ENCODE results near the gene PITX2. TPM values are rescaled to one million over a fixed set of nuclear protein-coding genes. Genes with fewer than 3 reads are reported as not detected.

Gene PITX2
- total RNA-seq, 1 donor from 2014 or later, result 1.6 TPM

DNA sequence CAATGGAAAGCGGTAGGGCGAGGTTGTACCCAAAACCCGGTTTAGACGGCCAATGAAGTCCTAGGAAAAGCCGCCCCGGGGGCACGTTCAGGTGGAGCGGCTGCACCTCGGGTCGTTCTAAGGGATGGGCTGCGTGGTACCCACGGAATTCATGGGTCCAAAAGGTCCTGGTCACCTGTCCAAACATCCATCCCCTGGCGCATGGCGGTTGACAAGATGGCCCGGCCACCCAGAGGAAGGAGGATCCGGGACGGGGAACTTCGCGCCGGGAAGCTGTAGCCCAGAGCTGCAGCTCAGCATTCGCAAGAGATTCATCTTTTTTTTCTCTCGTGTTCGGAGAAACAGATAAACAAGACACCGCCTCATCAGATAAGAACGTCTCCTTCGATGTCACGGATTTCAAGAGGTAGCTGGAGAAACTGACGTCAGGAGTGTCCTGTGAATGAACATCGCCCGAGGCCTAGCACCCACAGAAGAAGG lies 10.9 kb downstream of the PITX2 start:
- no peaks in the 10 kb centered on the region for H3K9me3 Mint-ChIP-seq
- H2AFZ ChIP-seq (replicated peaks), result no peak overlapping the region
- H3K27me3 Mint-ChIP-seq (ENCODE audit: insufficient read depth, low read depth), result peaks cover 82% of the 10 kb centered on the region
- peaks cover 2% of the 10 kb centered on the region for H4K20me1 ChIP-seq (ENCODE audit: low read depth)
- H3F3A ChIP-seq (ENCODE audit: low read depth), result peaks cover 43% of the 10 kb centered on the region
- no peak overlapping the region for H3K4me3 ChIP-seq
- H3K9ac ChIP-seq, result no peak overlapping the region
- no peaks in the 10 kb centered on the region for H3K9me3 ChIP-seq (ENCODE audit: low read depth)
- H3K4me1 Mint-ChIP-seq, result peaks cover 41% of the 10 kb centered on the region
- H3K4me1 ChIP-seq, result peaks cover 44% of the 10 kb centered on the region
- no peaks in the 10 kb centered on the region for H3K36me3 Mint-ChIP-seq
- H3K4me3 Mint-ChIP-seq, result no peak overlapping the region
- no peak for DNase-seq (ENCODE audit: low spot score)
- H3K27ac ChIP-seq, result no peak overlapping the region
- no peak overlapping the region for H3K4me2 ChIP-seq
- H3K27ac Mint-ChIP-seq, result no peak overlapping the region
- H3K27me3 ChIP-seq, result peaks cover 68% of the 10 kb centered on the region
- H3K79me2 ChIP-seq (ENCODE audit: low read depth), result no peaks in the 10 kb centered on the region
- TF ChIP-seq, protein P1, sequence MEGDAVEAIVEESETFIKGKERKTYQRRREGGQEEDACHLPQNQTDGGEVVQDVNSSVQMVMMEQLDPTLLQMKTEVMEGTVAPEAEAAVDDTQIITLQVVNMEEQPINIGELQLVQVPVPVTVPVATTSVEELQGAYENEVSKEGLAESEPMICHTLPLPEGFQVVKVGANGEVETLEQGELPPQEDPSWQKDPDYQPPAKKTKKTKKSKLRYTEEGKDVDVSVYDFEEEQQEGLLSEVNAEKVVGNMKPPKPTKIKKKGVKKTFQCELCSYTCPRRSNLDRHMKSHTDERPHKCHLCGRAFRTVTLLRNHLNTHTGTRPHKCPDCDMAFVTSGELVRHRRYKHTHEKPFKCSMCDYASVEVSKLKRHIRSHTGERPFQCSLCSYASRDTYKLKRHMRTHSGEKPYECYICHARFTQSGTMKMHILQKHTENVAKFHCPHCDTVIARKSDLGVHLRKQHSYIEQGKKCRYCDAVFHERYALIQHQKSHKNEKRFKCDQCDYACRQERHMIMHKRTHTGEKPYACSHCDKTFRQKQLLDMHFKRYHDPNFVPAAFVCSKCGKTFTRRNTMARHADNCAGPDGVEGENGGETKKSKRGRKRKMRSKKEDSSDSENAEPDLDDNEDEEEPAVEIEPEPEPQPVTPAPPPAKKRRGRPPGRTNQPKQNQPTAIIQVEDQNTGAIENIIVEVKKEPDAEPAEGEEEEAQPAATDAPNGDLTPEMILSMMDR (IDR thresholded peaks at IDR 0.05), result no peak
- TF ChIP-seq EZH2phosphoT487 (IDR thresholded peaks at IDR 0.05) (no peak), EZH2 (IDR thresholded peaks at IDR 0.05) (no peak)
- H3K36me3 ChIP-seq, result no peaks in the 10 kb centered on the region

DNA sequence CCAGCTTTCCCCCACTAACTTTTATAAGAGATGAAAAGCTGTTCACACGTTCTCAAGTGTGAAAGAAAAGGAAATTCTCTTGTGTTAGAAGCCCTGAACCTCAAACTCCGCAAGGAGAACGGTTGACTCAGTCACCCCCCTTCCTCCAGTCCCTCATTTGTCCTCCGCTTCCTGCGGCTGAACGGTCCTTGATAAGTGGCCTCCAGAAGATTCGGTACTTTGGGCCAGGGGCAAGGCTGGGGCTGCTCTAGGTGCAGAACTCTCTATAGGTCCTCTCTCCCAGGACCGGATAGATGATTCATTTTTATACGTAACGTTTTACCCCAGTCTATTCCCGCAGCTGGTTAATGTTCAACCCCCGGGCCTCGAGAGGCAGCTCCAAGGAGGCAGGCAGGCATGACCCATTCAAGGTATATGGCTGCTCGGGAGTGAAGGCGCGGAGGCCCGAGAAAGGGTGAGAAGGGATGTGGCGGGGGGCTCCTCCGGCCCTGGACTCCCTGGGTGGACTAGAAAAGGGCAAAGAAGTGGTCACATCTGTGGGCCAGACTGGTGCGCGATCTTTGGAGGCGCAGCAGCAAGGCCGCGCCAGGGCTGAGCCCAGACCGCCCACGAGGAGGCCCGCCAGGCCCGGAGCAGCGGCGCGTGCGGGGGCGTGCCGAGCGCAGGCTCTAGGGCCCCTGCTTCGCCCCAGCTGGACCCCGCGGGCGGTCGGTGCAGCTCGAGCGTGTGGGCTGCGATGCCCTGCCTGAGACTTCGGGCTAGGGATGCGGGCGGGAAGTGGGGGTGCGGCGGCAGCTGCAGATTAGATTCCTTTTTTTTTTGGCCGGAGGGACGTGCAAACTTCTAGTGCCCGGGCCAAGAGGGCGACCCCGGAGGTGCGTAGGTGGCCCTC lies 11.7 kb downstream of the PITX2 start:
- Mint-ChIP-seq H3K9me3 (no peaks in the 10 kb centered on the region), H3K4me1 (peaks cover 36% of the 10 kb centered on the region), H3K27me3 (ENCODE audit: insufficient read depth, low read depth) (peaks cover 78% of the 10 kb centered on the region), H3K36me3 (no peaks in the 10 kb centered on the region), H3K27ac (no peak overlapping the region), H3K4me3 (peak overlapping the region; percentile 64)
- Histone ChIP-seq H3K4me3 (no peak overlapping the region), H3K9ac (no peak overlapping the region), H3K4me2 (no peak overlapping the region), H3K27me3 (peaks cover 60% of the 10 kb centered on the region), H3K27ac (no peak overlapping the region), H4K20me1 (ENCODE audit: low read depth) (no peaks in the 10 kb centered on the region), H2AFZ (replicated peaks) (no peak overlapping the region), H3K4me1 (peaks cover 37% of the 10 kb centered on the region), H3K9me3 (ENCODE audit: low read depth) (no peaks in the 10 kb centered on the region), H3K36me3 (no peaks in the 10 kb centered on the region), H3K79me2 (ENCODE audit: low read depth) (no peaks in the 10 kb centered on the region), H3F3A (ENCODE audit: low read depth) (peaks cover 34% of the 10 kb centered on the region)
- TF ChIP-seq, protein P1 (IDR thresholded peaks at IDR 0.05), result no peak
- TF ChIP-seq EZH2 (IDR thresholded peaks at IDR 0.05) (no peak), EZH2phosphoT487 (IDR thresholded peaks at IDR 0.05) (no peak)
- DNase-seq (ENCODE audit: low spot score), result no peak

DNA sequence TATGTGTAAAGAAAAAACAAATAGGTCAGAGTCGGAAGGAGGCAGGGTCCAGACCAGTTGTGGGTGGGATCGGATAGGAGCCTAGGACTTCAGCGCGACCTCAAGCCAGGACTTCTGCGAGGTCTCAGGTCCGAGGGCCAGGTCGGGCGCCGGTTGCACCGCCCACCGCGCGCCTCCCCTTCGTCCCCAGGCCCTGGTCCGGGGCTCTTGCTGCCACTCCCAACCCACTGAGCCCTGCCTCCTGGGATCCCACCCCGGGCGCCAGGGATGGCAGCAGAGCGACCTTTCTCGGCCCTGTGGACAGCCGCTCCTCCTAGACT lies 12.3 kb downstream of the PITX2 start:
- no peaks in the 10 kb centered on the region for H3K9me3 ChIP-seq (ENCODE audit: low read depth)
- no peak for TF ChIP-seq EZH2 (IDR thresholded peaks at IDR 0.05)
- TF ChIP-seq EZH2phosphoT487 (IDR thresholded peaks at IDR 0.05), result no peak
- TF ChIP-seq, protein P1 (IDR thresholded peaks at IDR 0.05), result no peak
- no peak overlapping the region for H3K27ac ChIP-seq
- H3K4me2 ChIP-seq, result no peak overlapping the region
- H3K4me3 Mint-ChIP-seq, result no peak overlapping the region
- no peaks in the 10 kb centered on the region for H4K20me1 ChIP-seq (ENCODE audit: low read depth)
- peaks cover 31% of the 10 kb centered on the region for H3K4me1 Mint-ChIP-seq
- H3K9ac ChIP-seq, result no peak overlapping the region
- H3F3A ChIP-seq (ENCODE audit: low read depth), result peaks cover 28% of the 10 kb centered on the region
- H3K27ac Mint-ChIP-seq, result no peak overlapping the region
- H2AFZ ChIP-seq (replicated peaks), result no peak overlapping the region
- DNase-seq (ENCODE audit: low spot score), result no peak
- no peaks in the 10 kb centered on the region for H3K79me2 ChIP-seq (ENCODE audit: low read depth)
- no peak overlapping the region for H3K4me3 ChIP-seq
- no peaks in the 10 kb centered on the region for H3K36me3 Mint-ChIP-seq
- H3K27me3 ChIP-seq, result peaks cover 54% of the 10 kb centered on the region
- no peaks in the 10 kb centered on the region for H3K36me3 ChIP-seq
- H3K27me3 Mint-ChIP-seq (ENCODE audit: insufficient read depth, low read depth), result peaks cover 76% of the 10 kb centered on the region
- H3K4me1 ChIP-seq, result peaks cover 33% of the 10 kb centered on the region
- H3K9me3 Mint-ChIP-seq, result no peaks in the 10 kb centered on the region

All from neural progenitor cell (in vitro differentiated cells).